Measurements from ENCODE around the gene MRPS11.

DNA sequence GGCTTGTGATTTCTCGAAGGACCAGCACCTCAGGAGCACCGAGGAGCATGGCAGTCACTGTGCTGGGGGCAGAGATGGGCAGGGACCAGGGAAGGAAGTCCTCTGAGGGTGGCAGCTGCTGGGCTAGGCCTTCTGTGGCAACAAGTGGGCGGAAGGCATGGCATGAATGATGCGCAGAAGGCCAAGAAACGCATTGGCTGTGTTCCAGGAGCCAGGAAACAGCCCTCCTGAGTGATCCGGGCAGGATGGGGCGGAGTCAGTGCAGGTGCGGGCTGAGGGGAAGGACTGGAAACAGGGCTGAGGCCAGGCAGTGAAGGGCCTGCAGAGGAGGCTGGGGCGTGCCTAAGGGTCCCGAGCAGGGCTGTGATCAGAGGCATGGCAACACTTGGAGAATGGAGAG, 23.6 kb downstream of the MRPS11 start:
- TF ChIP-seq, protein P1, sequence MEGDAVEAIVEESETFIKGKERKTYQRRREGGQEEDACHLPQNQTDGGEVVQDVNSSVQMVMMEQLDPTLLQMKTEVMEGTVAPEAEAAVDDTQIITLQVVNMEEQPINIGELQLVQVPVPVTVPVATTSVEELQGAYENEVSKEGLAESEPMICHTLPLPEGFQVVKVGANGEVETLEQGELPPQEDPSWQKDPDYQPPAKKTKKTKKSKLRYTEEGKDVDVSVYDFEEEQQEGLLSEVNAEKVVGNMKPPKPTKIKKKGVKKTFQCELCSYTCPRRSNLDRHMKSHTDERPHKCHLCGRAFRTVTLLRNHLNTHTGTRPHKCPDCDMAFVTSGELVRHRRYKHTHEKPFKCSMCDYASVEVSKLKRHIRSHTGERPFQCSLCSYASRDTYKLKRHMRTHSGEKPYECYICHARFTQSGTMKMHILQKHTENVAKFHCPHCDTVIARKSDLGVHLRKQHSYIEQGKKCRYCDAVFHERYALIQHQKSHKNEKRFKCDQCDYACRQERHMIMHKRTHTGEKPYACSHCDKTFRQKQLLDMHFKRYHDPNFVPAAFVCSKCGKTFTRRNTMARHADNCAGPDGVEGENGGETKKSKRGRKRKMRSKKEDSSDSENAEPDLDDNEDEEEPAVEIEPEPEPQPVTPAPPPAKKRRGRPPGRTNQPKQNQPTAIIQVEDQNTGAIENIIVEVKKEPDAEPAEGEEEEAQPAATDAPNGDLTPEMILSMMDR (IDR thresholded peaks at IDR 0.05): no peak
- TF ChIP-seq POLR2A (IDR thresholded peaks at IDR 0.05) (no peak), POLR2AphosphoS5 (IDR thresholded peaks at IDR 0.05) (no peak), EP300 (IDR thresholded peaks at IDR 0.05) (no peak)

Measured in stomach (tissue), 4 donors.